HCT116 (cell line): Measurements from ENCODE around the gene OPN5.
"Not testable (repeated sequence)": the region's sequence is repeated elsewhere in the genome, so short reads cannot be mapped to it uniquely, and the experiment has no call there.

ENCODE experiments used
- ATF3 ChIP-seq: IDR thresholded peaks from 2 replicates; pipeline ENCODE4 v1.6.1; 2012
- CEBPB ChIP-seq: IDR thresholded peaks from 2 replicates; pipeline ENCODE4 v1.6.1; 2012; ENCODE audit warnings: low read depth
- CTCF ChIP-seq, 3 experiments: fragments of 200-600 bp in 1 of 3; sonication (generic) in 1 of 3; IDR thresholded peaks in 2 of 3; conservative IDR thresholded peaks in 1 of 3; 2 replicates each; pipeline ENCODE4 v1.5.1; 2012 to 2017; ENCODE audit warnings: low read depth in 2 of 3, low read length in 2 of 3, antibody characterized with exemption in 1 of 3, borderline replicate concordance in 1 of 3, control low read depth in 1 of 3, mild to moderate bottlenecking in 1 of 3, mixed read lengths in 1 of 3, mixed run types in 1 of 3, moderate library complexity in 1 of 3; ENCODE audit not compliant: insufficient read depth in 1 of 3
- EGR1 ChIP-seq: IDR thresholded peaks from 2 replicates; pipeline ENCODE4 v1.6.1; 2012; ENCODE audit warnings: low read depth
- EZH2 ChIP-seq: fragments of 200-600 bp; sonication (generic); IDR thresholded peaks from 2 replicates; pipeline ENCODE4 v1.6.1; 2017; ENCODE audit warnings: antibody characterized with exemption, mixed run types
- RAD21 ChIP-seq: IDR thresholded peaks from 2 replicates; pipeline ENCODE4 v1.6.1; 2012; ENCODE audit warnings: low read depth, mild to moderate bottlenecking
- TCF7L2 ChIP-seq: IDR thresholded peaks from 2 replicates; pipeline ENCODE4 v1.7.0; 2011; ENCODE audit warnings: borderline replicate concordance, inconsistent platforms; ENCODE audit not compliant: insufficient read depth, insufficient read length; ENCODE audit errors: extremely low read depth
- YY1 ChIP-seq: IDR thresholded peaks from 2 replicates; pipeline ENCODE4 v1.6.1; 2011; ENCODE audit warnings: low read length, low read depth, moderate library complexity, mild to moderate bottlenecking; ENCODE audit not compliant: insufficient replicate concordance; ENCODE audit errors: extremely low read depth
- ZBTB33 ChIP-seq: IDR thresholded peaks from 2 replicates; pipeline ENCODE4 v1.6.1; 2011; ENCODE audit warnings: mild to moderate bottlenecking, low read length, moderate library complexity; ENCODE audit not compliant: insufficient replicate concordance; ENCODE audit errors: extremely low read depth
- ZFX ChIP-seq: fragments of 450-650 bp; IDR thresholded peaks from 2 replicates; pipeline ENCODE4 v1.6.1; 2017
- ZNF274 ChIP-seq: fragments of 200-500 bp; sonication (Bioruptor generic); IDR thresholded peaks from 2 replicates; pipeline ENCODE4 v1.6.1; 2014; ENCODE audit warnings: mild to moderate bottlenecking, low read depth, low read length, inconsistent platforms
- TF ChIP-seq, protein P1 (sequence below): IDR thresholded peaks from 2 replicates; pipeline ENCODE4 v1.6.1; 2012
- TF ChIP-seq, protein P2 (sequence below): IDR thresholded peaks from 2 replicates; pipeline ENCODE4 v1.6.1; 2012; ENCODE audit warnings: low read depth

GRCh38 chr6:47745269-47745668 is 36.6 kb upstream of the OPN5 start:
- TF ChIP-seq CTCF (IDR thresholded peaks at IDR 0.05 in 2 of 3, conservative IDR thresholded peaks at IDR 0.05 in 1 of 3; ENCODE audit: borderline replicate concordance in 1 of 3, insufficient read depth in 1 of 3, low read depth in 2 of 3, low read length in 2 of 3); EZH2; RAD21; ZNF274; CEBPB; ATF3; ZBTB33; TCF7L2; EGR1; YY1; ZFX: not testable (repeated sequence)
- TF ChIP-seq, protein P1, sequence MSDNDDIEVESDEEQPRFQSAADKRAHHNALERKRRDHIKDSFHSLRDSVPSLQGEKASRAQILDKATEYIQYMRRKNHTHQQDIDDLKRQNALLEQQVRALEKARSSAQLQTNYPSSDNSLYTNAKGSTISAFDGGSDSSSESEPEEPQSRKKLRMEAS: not testable (repeated sequence)
- TF ChIP-seq, protein P2, sequence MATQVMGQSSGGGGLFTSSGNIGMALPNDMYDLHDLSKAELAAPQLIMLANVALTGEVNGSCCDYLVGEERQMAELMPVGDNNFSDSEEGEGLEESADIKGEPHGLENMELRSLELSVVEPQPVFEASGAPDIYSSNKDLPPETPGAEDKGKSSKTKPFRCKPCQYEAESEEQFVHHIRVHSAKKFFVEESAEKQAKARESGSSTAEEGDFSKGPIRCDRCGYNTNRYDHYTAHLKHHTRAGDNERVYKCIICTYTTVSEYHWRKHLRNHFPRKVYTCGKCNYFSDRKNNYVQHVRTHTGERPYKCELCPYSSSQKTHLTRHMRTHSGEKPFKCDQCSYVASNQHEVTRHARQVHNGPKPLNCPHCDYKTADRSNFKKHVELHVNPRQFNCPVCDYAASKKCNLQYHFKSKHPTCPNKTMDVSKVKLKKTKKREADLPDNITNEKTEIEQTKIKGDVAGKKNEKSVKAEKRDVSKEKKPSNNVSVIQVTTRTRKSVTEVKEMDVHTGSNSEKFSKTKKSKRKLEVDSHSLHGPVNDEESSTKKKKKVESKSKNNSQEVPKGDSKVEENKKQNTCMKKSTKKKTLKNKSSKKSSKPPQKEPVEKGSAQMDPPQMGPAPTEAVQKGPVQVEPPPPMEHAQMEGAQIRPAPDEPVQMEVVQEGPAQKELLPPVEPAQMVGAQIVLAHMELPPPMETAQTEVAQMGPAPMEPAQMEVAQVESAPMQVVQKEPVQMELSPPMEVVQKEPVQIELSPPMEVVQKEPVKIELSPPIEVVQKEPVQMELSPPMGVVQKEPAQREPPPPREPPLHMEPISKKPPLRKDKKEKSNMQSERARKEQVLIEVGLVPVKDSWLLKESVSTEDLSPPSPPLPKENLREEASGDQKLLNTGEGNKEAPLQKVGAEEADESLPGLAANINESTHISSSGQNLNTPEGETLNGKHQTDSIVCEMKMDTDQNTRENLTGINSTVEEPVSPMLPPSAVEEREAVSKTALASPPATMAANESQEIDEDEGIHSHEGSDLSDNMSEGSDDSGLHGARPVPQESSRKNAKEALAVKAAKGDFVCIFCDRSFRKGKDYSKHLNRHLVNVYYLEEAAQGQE: not testable (repeated sequence)
